ENCODE results near the gene POU6F2. TPM values are rescaled to one million over a fixed set of nuclear protein-coding genes. Genes with fewer than 3 reads are reported as not detected.

The POU6F2 gene
- total and polyA plus RNA-seq, 7 donors = 0.01 TPM; not detected in 6

DNA sequence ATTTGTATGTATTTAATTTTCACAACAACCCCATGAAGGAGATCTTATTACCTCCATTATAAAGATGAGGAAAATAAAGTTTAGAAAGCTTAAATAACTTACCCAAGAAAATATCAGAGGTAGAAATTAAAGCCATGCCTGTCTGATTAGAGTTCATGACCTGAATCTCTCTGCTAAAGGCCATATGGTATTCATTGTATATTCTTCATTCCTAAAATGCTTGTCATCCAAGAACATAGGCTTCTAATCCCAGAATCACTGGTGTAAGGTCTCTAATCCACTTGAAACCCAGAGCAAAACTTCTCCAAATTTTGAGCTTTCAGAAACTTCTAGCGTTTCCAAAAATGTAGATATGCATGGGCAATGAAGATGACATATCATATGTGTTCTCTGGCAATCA, 516.2 kb downstream of the POU6F2 start:
- intact Hi-C loops (cut with DNase I) = no loop called here
- Histone ChIP-seq H3K4me1 (no peaks in the 10 kb centered on the region), H3K4me3 (no peak overlapping the region), H3K36me3 (ENCODE audit: insufficient read depth in 1 of 2, low read depth in 1 of 2) (no peaks in the 10 kb centered on the region), H3K27me3 (ENCODE audit: insufficient read depth in 3 of 3, low read length in 2 of 3) (no peaks in the 10 kb centered on the region), H3K27ac (no peak overlapping the region), H3K9me3 (no peaks in the 10 kb centered on the region)
- no peak for DNase-seq
- TF ChIP-seq, protein P1, sequence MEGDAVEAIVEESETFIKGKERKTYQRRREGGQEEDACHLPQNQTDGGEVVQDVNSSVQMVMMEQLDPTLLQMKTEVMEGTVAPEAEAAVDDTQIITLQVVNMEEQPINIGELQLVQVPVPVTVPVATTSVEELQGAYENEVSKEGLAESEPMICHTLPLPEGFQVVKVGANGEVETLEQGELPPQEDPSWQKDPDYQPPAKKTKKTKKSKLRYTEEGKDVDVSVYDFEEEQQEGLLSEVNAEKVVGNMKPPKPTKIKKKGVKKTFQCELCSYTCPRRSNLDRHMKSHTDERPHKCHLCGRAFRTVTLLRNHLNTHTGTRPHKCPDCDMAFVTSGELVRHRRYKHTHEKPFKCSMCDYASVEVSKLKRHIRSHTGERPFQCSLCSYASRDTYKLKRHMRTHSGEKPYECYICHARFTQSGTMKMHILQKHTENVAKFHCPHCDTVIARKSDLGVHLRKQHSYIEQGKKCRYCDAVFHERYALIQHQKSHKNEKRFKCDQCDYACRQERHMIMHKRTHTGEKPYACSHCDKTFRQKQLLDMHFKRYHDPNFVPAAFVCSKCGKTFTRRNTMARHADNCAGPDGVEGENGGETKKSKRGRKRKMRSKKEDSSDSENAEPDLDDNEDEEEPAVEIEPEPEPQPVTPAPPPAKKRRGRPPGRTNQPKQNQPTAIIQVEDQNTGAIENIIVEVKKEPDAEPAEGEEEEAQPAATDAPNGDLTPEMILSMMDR (IDR thresholded peaks at IDR 0.05) = no peak
- ATAC-seq = no peak
- 29 to 35% (median 31%) methylated on average over 1 of the region's 1 CpG for WGBS, 3 donors

DNA sequence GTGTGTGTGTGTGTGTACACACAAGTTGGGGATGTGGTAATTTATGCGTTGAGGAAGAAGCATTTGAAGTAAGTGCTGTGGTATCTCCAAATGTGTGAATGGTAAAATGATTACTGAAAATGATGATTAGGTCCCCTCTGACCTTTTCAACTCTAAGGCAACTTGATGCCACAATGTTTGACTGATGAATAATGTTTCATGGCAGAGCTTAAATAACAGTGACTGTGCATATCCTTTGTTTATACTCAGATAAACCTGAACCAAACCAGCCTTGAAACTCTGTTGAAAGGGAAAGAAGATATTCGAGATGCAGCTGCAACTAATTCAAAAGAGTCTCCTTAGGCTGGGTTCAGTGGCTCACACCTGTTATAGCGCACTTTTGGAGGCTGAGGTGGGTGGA, 523.6 kb downstream of the POU6F2 start:
- no peaks in the 10 kb centered on the region for H3K27me3 ChIP-seq (ENCODE audit: insufficient read depth in 3 of 3, low read length in 2 of 3)
- intact Hi-C loops (cut with DNase I) = no loop called here
- TF ChIP-seq, protein P1 (IDR thresholded peaks at IDR 0.05) = no peak
- DNase-seq (no peak), ATAC-seq (no peak)
- H3K4me1 ChIP-seq = no peaks in the 10 kb centered on the region
- H3K9me3 ChIP-seq = no peaks in the 10 kb centered on the region
- H3K27ac ChIP-seq = no peak overlapping the region
- no peaks in the 10 kb centered on the region for H3K36me3 ChIP-seq (ENCODE audit: insufficient read depth in 1 of 2, low read depth in 1 of 2)
- no peak overlapping the region for H3K4me3 ChIP-seq
- 60 to 77% (median 69%) methylated on average over 3 of the region's 3 CpGs for WGBS, 3 donors

DNA sequence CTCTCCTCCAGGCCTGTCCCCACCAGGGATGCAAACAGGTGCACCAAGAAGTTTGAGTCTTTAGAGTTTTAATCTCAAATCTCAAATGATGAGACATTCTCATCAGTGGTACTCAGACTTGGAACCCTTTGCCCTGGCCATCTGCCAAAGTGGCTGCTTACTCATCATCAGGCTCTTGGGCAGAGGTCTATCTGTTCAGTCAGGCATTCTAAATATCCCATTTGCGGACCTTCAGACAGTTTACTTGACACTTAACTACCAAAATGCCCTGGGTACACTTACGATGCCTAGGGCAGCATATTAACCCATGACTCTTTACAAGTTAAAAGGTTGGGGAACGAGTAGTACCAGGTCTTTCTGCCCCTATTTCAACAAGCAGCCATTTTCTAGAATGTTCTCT, 527.3 kb downstream of the POU6F2 start:
- no peak for ATAC-seq
- peak in 1 of 2 donors; percentile 33 for DNase-seq
- H3K27me3 ChIP-seq (ENCODE audit: insufficient read depth in 3 of 3, low read length in 2 of 3) = no peaks in the 10 kb centered on the region
- no peaks in the 10 kb centered on the region for H3K36me3 ChIP-seq (ENCODE audit: insufficient read depth in 1 of 2, low read depth in 1 of 2)
- WGBS, 3 donors = 43 to 69% (median 43%) methylated on average over 3 of the region's 3 CpGs
- H3K9me3 ChIP-seq = no peaks in the 10 kb centered on the region
- H3K4me3 ChIP-seq = no peak overlapping the region
- no peak overlapping the region for H3K27ac ChIP-seq
- TF ChIP-seq, protein P1 (IDR thresholded peaks at IDR 0.05) = no peak
- intact Hi-C loops (cut with DNase I) = no loop called here
- H3K4me1 ChIP-seq = no peaks in the 10 kb centered on the region

DNA sequence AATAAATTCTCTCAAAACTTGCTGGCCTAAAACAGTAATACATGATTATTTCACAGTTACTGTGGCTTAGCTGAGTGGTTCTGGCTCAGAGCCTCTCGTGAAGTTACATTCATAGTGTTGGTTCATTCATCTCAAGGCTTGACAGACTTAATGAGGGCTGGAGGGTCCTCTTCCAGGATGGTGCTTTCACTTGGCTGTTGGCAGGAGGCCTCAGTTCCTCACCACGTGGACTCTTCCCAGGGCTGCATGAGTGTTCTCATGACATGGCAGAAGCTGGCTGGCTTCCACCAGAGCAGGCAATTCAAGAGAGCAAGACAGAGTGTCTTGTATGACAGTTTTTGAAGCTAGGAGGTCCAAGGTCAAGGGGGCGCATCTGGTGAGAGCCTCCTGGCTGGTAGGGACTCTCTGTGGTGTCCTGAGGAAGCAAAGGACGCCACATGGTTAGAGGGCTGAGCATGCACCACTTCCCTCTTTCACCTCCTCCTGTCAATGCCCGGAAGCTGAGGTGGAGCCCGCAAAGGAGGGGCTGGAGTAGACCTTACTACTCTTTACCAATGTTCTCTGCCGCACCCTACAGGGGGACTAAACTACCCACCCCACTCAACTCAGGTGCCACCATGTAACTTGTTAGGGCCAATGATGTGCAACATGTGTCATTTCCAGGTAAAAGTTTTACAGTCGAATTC, 530.3 kb downstream of the POU6F2 start:
- no peak overlapping the region for H3K4me3 ChIP-seq
- no peaks in the 10 kb centered on the region for H3K9me3 ChIP-seq
- no peak for DNase-seq
- no peak overlapping the region for H3K27ac ChIP-seq
- no peaks in the 10 kb centered on the region for H3K27me3 ChIP-seq (ENCODE audit: insufficient read depth in 3 of 3, low read length in 2 of 3)
- WGBS, 3 donors = 77 to 79% (median 79%) methylated on average over 7 to 8 of the region's 8 CpGs
- ATAC-seq = no peak
- intact Hi-C loops (cut with DNase I) = no loop called here
- TF ChIP-seq, protein P1 (IDR thresholded peaks at IDR 0.05) = no peak
- no peaks in the 10 kb centered on the region for H3K36me3 ChIP-seq (ENCODE audit: insufficient read depth in 1 of 2, low read depth in 1 of 2)
- H3K4me1 ChIP-seq = no peaks in the 10 kb centered on the region

DNA sequence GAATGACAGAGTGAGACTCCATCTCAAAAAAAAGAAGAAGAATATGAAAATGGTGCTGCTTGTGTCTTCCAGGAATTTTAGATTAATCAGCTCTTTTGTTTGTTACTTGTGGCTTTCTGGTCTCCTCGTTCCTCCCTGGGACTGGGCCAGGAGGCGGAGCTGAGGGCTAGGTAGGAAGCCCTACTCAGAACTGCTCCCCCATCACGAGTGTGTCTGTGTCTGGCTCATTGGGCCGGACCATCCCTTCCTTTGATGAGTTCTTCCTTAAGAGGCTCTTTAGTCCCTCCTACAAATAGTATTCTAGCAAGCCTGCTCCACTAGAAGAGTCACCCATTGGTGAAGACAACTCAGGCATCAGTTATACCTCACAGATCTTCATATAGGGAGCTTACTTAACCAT, 531.7 kb downstream of the POU6F2 start:
- DNase-seq (no peak), ATAC-seq (no peak)
- Histone ChIP-seq H3K36me3 (ENCODE audit: insufficient read depth in 1 of 2, low read depth in 1 of 2) (no peaks in the 10 kb centered on the region), H3K9me3 (no peaks in the 10 kb centered on the region), H3K27me3 (ENCODE audit: insufficient read depth in 3 of 3, low read length in 2 of 3) (no peaks in the 10 kb centered on the region), H3K4me3 (no peak overlapping the region), H3K4me1 (no peaks in the 10 kb centered on the region), H3K27ac (no peak overlapping the region)
- WGBS, 3 donors = 63 to 64% (median 64%) methylated on average over 4 of the region's 4 CpGs
- intact Hi-C loops (cut with DNase I) = no loop called here
- TF ChIP-seq, protein P1 (IDR thresholded peaks at IDR 0.05) = no peak

Data from psoas muscle (tissue), 8 donors.